Measurements from ENCODE around the gene MFF.

- no peak for TF ChIP-seq CTCF (IDR thresholded peaks at IDR 0.05)
- no peak for TF ChIP-seq EZH2 (IDR thresholded peaks at IDR 0.05)
Observed at GRCh38 chr2:227365833-227366232, 40.8 kb downstream of the MFF start.

Data from neural progenitor cell (in vitro differentiated cells).